Measurements from ENCODE around the gene FAM171A2.

The FAM171A2 gene

GRCh38 chr17:44321246-44322120, 42.2 kb downstream of the FAM171A2 start:
- DNase-seq (ENCODE audit: low read depth): no peak

DNA sequence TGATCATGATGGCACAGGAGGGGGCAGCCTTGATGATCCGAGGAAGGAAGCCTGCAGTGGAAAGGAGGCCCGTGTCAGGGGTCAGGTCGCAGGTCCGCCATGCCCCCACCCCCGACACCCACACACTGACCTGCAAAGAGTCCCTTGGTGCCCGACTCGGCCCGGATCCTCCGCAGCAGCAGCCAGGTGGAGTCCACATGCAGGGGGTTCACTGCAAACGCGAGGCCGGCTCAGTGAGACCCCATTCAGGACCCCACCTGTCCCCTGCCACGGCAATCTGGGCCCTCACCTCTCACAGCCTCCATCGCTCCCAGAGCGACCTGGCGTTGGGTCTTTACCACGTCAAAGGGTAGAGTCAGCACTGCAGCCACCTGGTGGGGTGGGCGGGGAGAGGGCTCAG, 43.6 kb downstream of the FAM171A2 start:
- DNase-seq (ENCODE audit: low read depth): no peak

- no peak for DNase-seq (ENCODE audit: low read depth)
Observed at GRCh38 chr17:44318077-44318892, 45.4 kb downstream of the FAM171A2 start.

DNA sequence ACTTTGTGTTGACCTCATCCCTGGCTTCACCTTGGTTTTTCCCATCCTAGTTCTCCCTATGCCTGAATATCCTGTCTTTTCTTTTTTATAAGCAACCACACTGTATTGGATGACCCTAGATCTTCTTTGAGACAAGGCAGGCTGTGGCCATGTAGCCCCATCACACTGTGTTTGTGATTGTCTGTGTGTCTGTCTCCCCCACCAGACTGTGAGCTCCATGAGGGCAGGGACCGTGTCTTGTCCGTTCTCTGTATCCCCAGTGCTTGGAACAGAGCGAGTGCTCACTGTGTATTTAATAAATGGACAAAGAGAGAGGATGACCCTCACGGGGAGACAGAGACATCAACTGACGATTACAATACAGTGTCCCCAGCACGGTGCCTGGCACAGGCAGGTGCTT, 46.1 kb downstream of the FAM171A2 start:
- no peak for DNase-seq (ENCODE audit: low read depth)

- no peak for DNase-seq (ENCODE audit: low read depth)
Observed at GRCh38 chr17:44315760-44316731, 47.6 kb downstream of the FAM171A2 start.

DNA sequence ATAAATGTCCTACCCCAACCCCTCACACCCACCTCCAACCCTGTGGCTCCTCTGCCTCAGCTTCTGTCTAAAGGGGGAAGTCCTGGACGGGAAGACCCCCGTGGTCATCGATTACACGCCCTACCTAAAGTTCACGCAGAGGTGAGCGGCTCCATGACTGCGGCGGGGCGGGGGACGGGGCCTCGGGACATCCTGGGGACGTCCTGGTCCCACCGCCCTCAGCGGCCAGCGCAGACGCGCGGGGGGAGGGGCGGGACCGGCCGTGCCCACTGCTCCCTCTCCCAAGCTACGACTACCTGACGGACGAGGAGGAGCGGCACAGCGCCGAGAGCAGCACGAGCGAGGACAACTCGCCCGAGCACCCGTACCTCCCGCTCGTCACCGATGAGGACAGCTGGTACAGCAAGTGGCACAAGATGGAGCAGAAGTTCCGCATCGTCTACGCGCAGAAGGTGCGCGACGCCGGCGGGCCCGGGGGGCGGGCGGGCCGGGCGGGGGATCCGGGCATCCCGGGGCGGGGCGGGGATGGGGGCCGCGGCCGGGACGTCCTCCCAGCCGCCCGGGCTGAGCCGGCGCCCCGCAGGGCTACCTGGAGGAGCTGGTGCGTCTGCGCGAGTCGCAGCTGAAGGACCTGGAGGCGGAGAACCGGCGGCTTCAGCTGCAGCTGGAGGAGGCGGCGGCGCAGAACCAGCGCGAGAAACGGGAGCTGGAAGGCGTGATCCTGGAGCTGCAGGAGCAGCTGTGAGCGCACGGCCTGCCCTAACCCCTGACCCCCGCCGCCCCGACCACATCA, 48.6 kb downstream of the FAM171A2 start:
- DNase-seq (ENCODE audit: low read depth): no peak

- DNase-seq (ENCODE audit: low read depth): no peak
Observed at GRCh38 chr17:44314524-44314868, 49.2 kb downstream of the FAM171A2 start.

DNA sequence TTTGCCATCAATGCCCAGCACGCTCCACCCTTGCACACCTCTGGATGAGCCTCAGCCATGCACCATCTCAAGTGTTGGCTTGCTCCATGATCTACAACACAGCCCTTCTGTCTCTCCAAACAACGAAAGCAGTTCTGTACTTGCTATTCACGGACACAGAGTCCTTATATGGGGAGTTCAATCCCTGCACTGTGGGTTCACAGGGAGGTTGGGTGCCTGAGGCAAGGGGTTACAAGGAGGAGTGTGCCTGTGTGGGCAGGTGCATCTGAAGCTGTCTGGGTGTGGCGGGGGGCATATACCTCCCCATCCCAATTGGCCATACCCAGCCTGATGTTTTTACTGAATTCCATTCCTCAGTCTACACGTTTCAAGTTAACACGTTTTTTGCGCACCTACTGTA, 49.6 kb downstream of the FAM171A2 start:
- no peak for DNase-seq (ENCODE audit: low read depth)

GRCh38 chr17:44312396-44313104, 51.1 kb downstream of the FAM171A2 start:
- DNase-seq (ENCODE audit: low read depth): no peak

DNA sequence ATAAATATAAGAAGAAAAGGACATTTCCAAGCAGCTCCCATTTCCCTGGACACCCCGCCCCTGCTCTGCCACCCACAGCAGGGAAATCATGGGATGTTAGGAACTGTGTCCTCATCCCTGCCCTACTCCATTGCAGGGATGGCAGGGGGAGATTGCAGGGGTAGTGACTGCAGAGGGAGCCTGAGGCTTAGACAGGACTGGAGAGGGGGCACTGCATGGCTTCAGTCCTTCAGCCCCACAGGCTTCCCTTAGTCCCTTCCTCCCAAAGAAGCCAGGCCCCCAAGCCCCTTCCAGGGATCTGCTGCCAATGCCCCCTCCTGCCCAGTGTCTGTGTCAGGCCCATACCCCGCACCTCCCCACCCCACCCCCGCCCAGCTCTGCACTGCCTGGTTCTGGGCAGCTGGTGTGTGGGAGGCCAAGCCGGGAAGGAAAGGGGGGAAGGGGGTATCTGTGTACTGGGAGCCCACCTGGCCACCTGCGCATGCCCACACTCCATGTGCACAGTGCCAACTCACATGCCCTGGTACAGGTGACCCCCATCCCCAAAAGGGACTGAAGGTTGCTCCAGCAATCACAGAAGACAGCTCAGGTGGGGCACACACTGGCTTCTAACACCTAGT, 52.0 kb downstream of the FAM171A2 start:
- no peak for DNase-seq (ENCODE audit: low read depth)

DNA sequence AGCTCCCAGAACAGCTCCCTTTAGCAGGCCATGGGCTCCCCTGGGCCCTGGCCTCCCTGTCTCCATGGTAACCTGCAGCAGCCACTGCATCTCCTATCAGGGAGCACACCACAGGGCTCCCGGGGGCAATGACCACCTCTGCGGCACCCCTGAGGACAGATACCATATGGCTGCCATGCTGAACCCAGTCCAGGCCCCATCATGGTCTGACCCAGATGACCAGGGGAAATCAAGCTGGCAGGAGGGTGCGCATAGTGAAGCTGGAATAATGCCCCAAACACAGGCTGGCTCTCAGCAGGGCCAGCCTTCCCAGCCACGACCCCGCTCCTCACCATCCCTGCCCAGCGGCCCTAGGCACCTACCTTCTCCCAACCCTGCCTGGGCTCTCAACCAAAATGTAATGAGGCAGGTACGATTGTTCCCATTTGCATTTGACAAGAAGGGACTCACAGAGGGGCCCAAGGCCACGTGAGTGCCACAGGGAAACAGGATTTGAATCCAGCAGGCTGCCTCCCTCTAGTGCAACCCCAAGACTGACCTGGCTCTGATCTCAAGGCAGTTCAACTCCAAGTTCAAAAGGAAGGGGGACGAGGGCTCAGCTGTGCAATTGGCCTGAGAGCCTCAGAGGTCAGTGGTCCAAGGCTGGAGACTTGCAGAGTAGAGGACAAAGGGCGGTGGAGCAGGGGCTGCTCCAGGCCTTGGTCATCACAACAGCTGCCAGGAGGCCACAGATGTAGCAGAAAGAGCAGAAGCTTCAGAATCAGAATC, 52.9 kb downstream of the FAM171A2 start:
- DNase-seq (ENCODE audit: low read depth): no peak

DNA sequence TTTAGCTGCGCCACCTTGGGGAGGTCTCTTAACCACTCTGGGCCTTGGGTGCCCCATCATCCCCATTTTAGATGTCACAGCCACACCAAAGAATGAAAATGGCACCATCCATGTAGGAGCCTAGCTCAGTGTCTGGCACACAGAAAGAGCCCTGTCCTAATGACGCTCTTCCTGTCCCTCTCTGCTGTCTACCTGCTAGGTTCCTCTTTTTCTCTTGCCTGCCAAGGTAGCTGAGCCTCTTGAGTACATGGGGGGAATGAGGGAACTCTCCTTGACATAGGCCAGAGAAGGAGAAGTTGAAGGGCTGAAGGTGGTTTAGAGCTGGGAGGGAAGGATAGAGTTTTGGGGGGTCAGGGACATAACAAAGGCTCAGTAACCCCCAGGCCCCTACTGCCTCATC, 53.5 kb downstream of the FAM171A2 start:
- DNase-seq (ENCODE audit: low read depth): no peak

- no peak for DNase-seq (ENCODE audit: low read depth)
Observed at GRCh38 chr17:44309472-44309871, 54.2 kb downstream of the FAM171A2 start.

DNA sequence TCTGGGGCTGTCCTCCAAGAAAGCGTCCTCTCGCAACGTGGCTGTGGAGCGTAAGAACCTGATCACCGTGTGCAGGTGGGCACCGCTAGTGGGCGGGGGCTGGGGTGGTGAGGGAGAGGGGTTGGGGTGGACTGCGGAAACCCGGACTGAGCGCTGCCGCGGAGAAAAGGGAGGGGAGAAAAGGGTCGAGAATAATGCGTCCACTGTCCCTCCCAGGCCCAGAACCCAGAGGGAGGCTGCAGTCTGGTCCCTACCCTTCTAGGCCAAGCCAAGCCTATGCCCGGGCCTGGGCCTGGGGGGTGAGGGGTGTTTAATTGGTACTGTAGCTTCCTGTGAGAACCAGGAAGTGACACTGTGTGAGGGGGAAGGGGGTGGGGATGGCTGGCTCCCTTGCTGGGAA, 54.8 kb downstream of the FAM171A2 start:
- no peak for DNase-seq (ENCODE audit: low read depth)

GRCh38 chr17:44308320-44308818, 55.3 kb downstream of the FAM171A2 start, which contains the start of gene RUNDC3A:
RUNDC3A (plus strand) TSS chr17:44308601; CDS start chr17:44308833, 232 bp downstream.
- DNase-seq (ENCODE audit: low read depth): peak; percentile 34

GRCh38 chr17:44307387-44308186, 56.1 kb downstream of the FAM171A2 start:
- no peak for DNase-seq (ENCODE audit: low read depth)

DNA sequence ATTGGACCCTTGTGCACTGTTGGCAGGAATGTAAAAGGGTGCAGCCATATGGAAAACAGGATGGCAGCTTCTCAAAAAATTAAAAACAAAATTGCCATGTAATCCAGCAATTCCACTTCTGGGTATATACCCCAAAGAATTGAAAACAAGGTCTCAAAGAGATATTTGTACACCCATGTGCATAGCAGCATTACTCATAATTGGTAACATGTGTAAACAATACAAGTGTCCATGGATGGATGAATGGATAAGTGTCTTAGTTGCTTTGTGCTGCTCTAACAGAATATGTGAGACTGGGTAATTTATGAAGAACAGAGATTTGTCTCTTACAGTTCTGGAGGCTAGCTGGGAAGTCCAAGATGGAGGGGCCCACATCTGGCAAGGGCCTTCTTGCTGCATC, 59.0 kb downstream of the FAM171A2 start:
- no peak for DNase-seq (ENCODE audit: low read depth)

Data from fibroblast of the conjunctiva (primary cell).